ENCODE results near the gene DIS3L2.
"Not testable (repeated sequence)": the region's sequence is repeated elsewhere in the genome, so short reads cannot be mapped to it uniquely, and the experiment has no call there.

GRCh38 chr2:232379610-232380590, 418.4 kb downstream of the DIS3L2 start:
- not testable (repeated sequence) for TF ChIP-seq POLR2AphosphoS5, CTCF, EP300 (IDR thresholded peaks at IDR 0.05)
